Measurements from ENCODE around the gene NAALADL1.

Gene NAALADL1

DNA sequence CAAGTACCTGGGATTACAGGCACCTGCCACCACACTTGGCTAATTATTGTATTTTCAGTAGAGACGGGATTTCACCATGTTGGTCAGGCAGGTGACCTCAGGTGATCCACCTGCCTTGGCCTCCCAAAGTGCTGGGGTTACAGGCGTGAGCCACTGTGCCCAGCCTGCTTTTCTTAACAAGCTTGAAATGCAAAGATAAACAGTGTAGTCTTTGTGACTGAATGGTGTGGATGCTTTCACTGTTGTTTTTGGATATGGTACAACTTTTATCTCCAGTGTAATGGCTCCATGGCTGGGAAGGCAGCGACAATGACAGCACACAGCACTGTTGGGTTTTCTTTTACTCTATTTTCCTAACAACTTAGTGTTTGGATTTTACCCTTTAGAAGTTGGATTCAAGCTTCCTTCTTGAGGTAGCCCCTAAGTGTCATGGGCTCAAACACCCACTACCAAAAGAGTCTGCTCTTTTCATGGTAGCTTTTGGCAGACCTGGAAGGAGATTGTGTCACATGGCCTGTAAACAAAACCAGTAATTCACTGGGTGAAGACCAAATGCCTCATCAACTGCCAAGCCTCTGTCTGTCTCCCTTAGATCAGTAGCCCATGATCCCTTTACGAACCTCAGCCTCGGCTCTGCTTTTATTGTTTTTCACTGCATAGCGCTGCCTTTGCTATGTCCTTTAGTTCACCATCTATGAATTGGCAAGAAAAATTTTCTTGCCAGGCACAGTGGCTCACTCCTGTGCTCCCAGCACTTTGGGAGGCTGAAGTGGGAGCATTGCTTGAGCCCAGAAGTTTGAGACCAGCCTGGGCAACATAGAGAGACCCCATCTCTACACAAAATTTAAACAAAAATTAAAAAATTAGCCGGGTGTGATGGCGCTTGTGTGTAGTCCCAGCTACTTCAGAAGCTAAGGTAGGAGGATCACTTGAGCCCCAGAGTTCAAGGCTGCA lies 44.1 kb upstream of the NAALADL1 start:
- H3K27me3 ChIP-seq (replicated peaks) = no peaks in the 10 kb centered on the region
- TF ChIP-seq, protein P1, sequence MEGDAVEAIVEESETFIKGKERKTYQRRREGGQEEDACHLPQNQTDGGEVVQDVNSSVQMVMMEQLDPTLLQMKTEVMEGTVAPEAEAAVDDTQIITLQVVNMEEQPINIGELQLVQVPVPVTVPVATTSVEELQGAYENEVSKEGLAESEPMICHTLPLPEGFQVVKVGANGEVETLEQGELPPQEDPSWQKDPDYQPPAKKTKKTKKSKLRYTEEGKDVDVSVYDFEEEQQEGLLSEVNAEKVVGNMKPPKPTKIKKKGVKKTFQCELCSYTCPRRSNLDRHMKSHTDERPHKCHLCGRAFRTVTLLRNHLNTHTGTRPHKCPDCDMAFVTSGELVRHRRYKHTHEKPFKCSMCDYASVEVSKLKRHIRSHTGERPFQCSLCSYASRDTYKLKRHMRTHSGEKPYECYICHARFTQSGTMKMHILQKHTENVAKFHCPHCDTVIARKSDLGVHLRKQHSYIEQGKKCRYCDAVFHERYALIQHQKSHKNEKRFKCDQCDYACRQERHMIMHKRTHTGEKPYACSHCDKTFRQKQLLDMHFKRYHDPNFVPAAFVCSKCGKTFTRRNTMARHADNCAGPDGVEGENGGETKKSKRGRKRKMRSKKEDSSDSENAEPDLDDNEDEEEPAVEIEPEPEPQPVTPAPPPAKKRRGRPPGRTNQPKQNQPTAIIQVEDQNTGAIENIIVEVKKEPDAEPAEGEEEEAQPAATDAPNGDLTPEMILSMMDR (IDR thresholded peaks at IDR 0.05; ENCODE audit: low read depth, low read length, missing control alignments) = no peak
- in situ Hi-C loops (cut with HindIII; ENCODE audit: low pct_ligation_motif_present, low sequenced_read_pairs) = no loop called here
- no peaks in the 10 kb centered on the region for H3K36me3 ChIP-seq (replicated peaks)
- no peak for DNase-seq
- no peak overlapping the region for H3K27ac ChIP-seq
- H3K4me3 ChIP-seq (ENCODE audit: low read depth, low read length) = no peak overlapping the region

DNA sequence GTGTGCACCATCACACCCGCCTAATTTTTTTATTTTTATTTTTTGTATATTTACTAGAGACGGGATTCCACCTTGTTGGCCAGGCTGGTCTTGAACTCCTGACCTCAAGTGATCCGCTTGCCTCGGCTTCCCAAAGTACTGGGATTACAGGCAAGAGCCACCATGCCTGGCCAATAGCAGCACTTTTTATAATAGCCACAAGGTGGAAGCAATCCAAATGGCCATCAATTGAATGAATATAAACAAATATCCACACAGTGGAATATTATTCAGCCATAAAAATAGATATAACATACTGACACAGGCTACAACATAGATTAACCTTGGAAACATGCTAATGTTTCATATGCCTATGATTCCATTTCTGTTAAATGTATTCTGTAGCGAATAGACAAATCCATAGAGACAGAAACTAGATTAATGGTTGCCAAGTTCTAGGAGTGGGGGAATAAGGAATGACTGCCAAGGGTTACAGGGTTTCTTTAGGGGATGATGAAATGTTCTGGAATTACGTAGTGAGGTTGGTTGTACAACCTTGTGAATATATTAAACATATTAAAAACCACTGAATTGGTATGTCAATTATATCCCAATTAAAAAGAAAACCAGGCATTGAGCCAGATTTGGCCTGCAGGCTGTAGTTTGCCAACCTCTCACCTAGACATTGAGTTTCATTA lies 42.5 kb upstream of the NAALADL1 start:
- DNase-seq = no peak
- TF ChIP-seq, protein P1 (IDR thresholded peaks at IDR 0.05; ENCODE audit: low read depth, low read length, missing control alignments) = peak; percentile 20
- no peaks in the 10 kb centered on the region for H3K36me3 ChIP-seq (replicated peaks)
- H3K27ac ChIP-seq = no peak overlapping the region
- H3K4me3 ChIP-seq (ENCODE audit: low read depth, low read length) = no peak overlapping the region
- in situ Hi-C loops (cut with HindIII; ENCODE audit: low pct_ligation_motif_present, low sequenced_read_pairs) = no loop called here
- no peaks in the 10 kb centered on the region for H3K27me3 ChIP-seq (replicated peaks)

DNA sequence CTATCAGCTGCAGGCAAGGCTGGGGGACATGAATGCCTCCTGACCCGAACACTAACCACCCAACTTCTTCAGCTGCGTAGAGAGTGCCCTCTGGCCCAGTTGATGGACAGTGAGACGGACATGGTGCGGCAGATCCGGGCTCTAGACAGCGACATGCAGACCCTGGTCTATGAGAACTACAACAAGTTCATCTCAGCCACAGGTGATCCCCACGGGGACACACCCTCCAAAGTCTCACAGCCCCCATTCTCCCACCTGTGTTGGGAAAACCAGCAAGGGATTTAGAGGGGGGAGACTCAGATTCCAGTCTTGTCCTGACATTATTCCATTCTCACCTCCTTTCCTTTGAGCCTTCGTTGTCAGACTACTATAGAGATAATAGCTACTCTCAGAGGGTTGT lies 38.6 kb upstream of the NAALADL1 start:
- DNase-seq = no peak
- peak overlapping the region; percentile 79 for H3K4me3 ChIP-seq (ENCODE audit: low read depth, low read length)
- no peak overlapping the region for H3K27ac ChIP-seq
- no peaks in the 10 kb centered on the region for H3K27me3 ChIP-seq (replicated peaks)
- in situ Hi-C loops (cut with HindIII; ENCODE audit: low pct_ligation_motif_present, low sequenced_read_pairs) = no loop called here
- TF ChIP-seq, protein P1 (IDR thresholded peaks at IDR 0.05; ENCODE audit: low read depth, low read length, missing control alignments) = no peak
- H3K36me3 ChIP-seq (replicated peaks) = no peaks in the 10 kb centered on the region

DNA sequence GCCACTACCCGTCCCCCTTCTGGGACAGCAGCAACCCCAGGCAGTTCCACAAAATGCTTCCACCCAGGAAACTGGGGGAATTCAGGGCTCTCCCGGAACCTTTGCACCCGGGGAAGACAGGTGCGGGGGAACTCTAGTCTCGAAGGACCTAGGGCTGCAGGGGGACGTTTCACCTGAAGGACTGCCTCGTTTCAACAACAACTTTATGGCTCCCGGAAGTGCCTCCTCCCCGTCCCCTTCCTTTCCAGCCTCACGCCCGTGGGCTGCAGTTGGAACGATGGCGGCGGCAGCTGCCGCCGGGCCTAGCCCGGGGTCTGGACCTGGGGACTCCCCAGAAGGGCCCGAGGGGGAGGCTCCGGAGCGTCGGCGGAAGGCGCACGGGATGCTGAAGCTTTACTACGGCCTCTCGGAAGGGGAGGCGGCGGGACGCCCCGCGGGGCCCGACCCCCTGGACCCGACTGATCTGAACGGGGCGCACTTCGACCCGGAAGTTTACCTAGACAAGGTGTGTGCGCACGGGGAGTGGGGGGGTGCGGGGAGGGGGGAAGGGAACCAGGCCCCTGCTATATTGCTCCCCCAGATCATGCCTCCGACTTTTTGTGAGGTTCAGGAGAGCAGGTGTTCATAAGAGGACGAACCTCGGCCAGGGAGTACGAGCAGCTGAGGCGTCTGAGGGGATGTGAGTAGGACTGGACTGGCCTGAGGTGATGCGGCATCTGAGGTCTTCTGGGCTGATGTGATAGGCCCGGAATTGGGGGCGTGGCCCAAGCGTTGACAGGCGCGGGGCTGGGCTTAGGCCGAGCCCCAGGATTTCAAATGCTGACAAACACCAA lies 37.8 kb upstream of the NAALADL1 start, which contains the start of gene VPS51:
TSS of gene VPS51 (plus strand) at position 241 of the 833 bp plus-strand sequence. CDS start at position 278, 37 bp downstream.
- in situ Hi-C loops (cut with HindIII; ENCODE audit: low pct_ligation_motif_present, low sequenced_read_pairs) = no loop called here
- peak; percentile 87 for DNase-seq
- Histone ChIP-seq H3K27me3 (replicated peaks) (no peaks in the 10 kb centered on the region), H3K36me3 (replicated peaks) (no peaks in the 10 kb centered on the region), H3K27ac (peak within 1 kb of the TSS; percentile 51), H3K4me3 (ENCODE audit: low read depth, low read length) (peak within 1 kb of the TSS; percentile 79)
- TF ChIP-seq, protein P1 (IDR thresholded peaks at IDR 0.05; ENCODE audit: low read depth, low read length, missing control alignments) = no peak

DNA sequence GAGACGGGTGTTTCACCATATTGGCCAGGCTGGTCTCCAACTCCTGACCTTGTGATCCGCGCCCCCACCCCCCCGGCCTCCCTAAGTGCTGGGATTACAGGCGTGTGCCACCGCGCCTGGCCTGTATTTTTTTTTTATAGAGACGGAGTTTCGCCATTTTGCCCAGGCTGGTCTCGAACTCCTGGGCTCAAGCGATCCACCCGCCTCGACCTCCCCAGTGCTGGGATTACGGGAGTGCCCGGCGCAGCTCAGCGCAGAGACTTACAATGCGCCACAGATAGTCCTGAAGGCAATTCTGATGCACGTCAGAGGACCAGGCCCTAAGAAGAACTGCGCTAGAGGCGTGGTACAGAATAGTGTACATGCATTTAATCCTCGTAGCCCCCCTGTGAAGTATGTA lies 37.1 kb upstream of the NAALADL1 start:
- no peak overlapping the region for H3K27ac ChIP-seq
- in situ Hi-C loops (cut with HindIII; ENCODE audit: low pct_ligation_motif_present, low sequenced_read_pairs) = no loop called here
- TF ChIP-seq, protein P1 (IDR thresholded peaks at IDR 0.05; ENCODE audit: low read depth, low read length, missing control alignments) = no peak
- no peak for DNase-seq
- no peaks in the 10 kb centered on the region for H3K27me3 ChIP-seq (replicated peaks)
- H3K36me3 ChIP-seq (replicated peaks) = no peaks in the 10 kb centered on the region
- peak overlapping the region; percentile 79 for H3K4me3 ChIP-seq (ENCODE audit: low read depth, low read length)

Measured in brain microvascular endothelial cell (primary cell).